HG02588 (cell line): Measurements from ENCODE around the gene CDH8.
"Not testable (repeated sequence)": the region's sequence is repeated elsewhere in the genome, so short reads cannot be mapped to it uniquely, and the experiment has no call there.

Experiments
- ATAC-seq: cut with Tn5 transposase; IDR thresholded peaks from one replicate; pipeline ENCODE4 v1.9.1; 2021; ENCODE audit warnings: mild to moderate bottlenecking, moderate library complexity; ENCODE audit not compliant: unreplicated experiment

CDH8 gene

DNA sequence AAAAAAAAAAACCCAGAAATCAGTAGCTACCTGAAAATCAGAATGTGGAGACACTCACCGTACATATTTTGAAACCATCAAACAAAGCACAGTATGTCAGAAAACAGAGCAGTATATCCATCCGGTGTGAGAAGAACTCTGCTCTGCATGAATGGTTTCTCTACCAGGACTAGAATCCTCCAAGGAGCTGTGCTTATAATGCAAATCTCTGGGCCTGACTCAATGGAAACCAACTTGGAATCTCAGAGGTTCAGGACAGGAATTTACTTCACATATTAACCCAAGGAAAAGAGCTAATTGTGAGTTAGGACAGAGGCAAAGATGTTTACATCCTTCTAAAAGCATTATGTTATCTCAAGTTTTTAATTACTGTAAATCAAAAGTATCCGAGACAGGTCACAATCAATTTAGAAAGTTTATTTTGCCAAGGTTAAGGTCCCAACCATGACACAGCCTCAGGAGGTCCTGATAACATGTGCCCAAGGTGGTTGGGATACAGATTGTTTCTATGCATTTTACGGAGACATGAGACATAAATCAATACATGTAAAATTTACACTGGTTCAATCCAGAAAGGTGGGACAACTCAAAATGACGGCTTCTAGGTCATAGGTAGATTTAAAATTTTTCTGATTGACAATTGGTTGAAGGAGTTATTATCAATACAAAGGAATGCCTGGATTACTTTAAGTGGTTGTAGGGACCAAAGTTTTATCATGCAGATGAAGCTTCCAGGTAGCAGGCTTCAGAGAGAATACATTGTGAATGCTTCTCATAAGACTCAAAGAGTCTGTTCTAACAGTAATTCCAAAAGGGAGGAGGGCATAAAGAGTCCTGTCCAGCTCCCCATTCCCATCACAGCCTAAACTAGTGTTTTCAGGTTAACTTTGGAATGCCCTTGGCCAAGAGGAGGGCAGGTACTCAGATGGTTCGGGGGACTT, 164.1 kb downstream of the CDH8 start:
- ATAC-seq, result no peak

DNA sequence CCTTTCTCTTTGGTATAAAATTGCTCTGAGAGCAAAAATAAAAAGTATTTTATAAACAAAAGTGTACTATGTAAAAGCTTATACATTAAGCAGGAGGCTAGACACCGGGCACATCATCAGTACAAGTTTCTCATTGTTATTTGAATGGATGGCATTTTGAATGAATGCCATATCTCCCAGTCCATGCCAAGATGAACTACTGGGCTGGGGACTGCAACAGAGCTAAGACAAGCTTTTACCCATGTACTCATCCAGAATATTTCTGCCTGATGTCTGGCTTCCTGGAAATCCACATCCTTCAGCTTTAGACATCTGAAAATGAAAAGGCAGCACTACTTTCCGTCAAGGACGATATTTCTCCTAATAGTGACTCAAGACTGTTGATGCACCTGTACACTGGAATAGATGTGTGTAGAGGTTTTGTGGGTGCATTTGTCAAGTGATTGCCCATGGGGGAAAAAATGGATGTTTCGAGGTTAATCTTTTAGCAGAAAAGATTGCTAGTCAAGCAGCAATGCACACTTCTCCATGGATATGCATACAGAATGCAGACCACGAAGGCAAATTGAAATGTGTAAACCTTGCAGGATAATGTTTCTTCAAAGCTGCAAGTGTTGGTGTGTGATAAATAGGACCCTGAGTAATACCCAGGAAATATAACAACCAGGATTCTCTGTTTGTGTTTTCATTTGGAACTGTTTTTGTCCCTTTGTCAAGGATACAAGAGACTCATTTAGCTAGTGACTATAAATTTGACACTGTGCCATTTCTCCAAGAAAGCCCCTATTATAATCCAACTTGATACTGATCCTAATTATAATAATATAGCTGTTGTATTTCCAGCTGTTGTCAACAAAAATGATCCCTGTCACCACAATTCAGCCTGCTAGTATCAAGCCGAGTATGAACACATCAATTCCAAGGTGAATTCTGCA, 173.8 kb downstream of the CDH8 start:
- no peak for ATAC-seq

DNA sequence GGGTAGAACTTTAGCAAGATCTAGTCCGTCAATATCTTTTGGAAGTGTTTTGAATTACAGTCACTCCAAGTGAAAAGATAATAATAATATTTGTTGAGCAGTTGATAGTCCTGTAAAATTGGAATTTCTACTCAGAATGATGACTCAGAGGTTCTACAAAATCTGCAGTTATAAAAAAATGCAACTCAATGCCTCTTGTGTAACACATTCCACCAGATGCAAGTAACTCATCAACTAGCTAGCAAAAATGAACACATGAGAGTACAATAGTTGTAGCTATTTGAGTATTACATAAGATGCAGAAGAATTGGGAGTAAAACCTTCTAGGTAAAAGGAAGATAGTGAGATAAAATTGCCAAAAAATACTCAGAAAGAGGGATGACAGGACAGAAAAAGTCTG, 177.2 kb downstream of the CDH8 start:
- ATAC-seq, result no peak

DNA sequence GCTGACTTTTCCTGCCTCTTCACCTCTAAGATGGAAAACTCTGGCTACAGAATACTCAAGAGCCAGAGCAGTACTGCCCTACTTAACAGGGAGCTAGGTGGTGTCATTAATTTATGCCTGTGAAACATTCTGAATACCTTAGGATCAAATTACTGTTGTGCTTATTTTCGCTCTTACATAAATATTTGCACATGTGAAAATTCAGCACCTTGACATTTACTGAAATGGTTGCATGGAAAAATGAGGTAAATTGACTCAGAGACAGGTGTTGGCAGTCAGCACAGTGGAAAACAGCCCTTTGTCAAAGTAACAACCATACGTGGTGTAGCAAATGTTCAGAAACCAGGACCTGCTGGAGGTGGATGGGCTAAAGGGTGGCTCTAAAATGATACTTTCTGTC, 193.6 kb downstream of the CDH8 start:
- ATAC-seq, result no peak

DNA sequence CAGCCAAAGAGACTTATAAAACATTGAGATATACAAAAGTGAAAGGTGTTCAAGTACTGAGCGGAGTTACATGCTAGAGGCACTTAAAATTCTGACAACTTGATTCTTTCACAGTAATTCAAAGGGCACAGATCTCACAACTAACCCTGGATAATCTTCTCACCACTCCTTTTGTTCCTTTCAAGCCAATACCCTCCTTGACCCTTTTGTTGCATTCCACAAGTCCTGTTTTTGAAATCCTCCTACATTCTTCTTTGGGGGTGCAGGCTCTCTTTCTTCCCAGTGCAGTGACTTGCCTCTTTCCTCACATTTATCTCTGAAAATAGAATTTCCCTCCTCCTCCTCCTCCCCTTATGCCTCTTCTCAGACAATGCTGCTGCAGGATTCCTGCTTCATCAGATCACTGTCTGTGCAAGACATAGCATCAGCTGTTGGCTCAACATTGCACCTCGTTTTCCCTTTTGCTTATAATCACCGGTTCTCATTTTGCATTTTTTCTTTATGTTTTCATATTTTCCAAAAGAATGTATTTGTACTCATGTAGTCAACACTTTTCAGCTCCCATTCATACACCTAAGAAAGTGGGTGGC, 199.3 kb downstream of the CDH8 start:
- no peak for ATAC-seq

DNA sequence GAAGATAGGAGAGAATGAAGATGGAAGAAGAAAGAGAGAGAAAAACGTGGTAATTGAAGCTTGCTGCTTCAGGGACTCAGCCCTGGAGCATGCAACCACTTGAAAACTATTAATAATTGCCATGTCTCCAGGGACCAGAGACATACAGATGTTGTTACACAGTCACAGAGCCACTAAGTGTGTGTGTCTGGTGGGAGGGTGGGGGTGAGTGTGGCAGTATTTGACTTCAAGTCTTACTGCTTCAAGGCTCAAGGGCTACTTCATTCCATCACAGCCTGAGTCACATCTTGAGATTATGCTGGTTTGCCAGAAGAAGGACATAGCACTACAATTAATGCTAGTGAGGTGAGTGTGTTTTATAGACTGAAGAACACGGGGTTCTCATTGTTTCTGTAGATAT, 202.2 kb downstream of the CDH8 start:
- ATAC-seq, result no peak

DNA sequence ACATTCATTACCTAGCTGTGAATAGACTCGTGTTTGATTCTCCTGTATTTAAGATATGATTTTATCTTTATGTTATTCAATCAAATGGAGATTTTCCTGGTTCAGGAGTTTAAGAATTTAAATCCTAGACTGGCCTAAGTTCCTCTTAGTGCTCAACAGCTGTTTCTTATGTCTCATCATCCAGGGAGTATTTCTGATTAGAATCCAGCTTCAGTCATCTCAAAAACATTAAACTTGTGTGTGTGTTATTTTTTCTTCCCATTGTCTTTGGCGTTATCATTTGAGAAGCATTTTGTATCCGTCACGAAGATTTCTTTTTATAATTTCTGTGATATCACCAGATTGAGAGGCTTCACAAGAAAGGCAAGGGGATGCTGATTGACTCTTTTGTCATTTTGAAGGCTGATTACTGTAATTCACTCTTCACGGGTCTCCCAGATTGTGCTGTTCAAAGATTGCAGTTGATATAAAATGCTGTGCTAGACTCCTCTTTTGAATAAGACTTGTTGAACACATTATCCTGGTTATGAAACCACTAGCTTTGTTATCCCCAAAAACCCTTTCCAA, 204.8 kb downstream of the CDH8 start:
- no peak for ATAC-seq

DNA sequence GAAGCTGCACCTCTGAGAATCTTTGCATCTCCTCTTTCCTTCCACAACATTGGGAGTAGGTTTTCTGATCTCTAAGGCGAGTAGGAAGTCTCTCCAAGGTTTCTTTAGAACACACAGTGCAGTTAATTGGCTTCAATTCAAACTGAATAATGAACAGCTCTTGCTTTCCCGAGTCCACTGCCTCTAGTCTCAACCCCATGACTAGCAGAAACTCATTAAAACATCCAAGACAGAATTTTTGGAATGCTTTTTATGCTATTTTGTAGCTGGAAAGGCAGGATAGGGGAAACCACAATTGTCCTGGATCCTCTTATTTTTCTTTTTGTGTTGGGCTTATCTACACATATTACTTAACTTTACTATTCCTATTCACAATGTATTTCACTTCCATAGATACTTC, 206.6 kb downstream of the CDH8 start:
- no peak for ATAC-seq

DNA sequence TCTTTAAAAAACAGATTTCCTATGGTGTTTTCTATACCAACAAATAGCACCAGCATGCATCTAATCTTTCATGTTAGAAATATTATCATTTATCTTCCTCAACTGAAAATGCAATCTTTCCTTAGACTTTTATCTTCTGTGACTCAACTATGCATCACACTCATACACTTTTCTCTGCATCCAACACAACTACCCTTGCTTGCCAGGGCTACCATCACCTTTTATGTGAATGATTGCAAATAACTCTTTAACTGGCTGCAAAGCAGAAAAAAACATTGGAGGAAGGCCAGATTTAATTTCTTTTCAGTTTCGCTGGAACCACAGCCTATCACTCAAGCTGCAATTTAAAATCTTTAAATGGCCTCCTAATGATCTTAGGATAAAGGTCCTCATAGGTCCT, 212.9 kb downstream of the CDH8 start:
- ATAC-seq, result no peak

DNA sequence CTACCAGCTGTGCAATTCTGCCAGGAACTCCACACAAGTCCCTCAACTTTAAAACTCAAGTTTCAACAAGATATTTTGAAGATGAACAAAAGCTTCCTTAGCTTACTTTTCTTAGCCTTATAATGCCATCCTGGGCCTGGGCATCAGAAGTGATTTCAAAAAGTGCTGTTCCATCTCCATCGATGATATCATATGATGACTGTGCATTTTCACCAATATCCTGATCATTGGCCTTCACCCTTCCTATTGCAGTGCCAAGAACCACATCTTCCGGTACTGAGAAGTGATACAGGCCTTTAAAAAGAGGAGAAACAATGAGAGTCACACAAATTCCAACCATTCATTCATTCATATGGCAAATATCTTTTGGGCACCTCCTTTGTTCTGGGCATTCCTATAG, 215.4 kb downstream of the CDH8 start:
- no peak for ATAC-seq

DNA sequence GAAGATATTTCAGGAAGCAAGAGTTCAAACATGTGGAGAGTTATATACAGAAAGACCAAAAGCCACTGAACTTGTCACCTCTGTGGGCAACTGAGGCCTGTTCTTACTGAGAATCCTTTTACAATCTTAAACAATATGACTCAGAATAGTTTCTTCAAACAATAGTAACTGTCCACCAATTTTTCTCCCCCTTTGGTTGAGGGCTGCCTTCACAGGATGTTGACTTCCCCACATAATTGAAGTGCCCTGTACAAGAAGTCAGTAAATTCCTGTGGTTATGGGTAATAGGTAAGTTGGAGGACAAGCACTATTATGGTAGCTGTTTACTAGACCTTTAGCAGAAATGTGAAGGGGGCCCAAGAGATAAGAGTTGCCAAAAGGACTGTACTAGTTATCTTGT, 215.8 kb downstream of the CDH8 start:
- ATAC-seq, result no peak

DNA sequence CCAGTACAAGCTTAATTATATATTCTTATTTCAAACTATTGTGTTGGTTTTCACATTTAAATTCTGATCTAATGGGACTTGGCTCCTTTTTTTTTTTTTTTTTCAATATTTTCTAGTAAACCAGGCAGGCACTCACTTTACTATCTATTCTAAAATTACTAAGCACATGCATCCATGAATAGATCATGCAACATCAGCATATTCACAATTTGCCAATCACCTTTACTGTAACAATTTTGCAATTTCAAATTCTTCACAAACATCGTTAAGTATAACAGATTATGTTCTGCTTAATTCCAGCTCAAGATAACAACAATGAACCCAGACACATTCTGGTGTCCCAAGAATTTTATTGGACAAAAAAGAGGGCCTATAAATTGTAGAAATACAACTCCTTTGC, 217.4 kb downstream of the CDH8 start:
- ATAC-seq, result no peak

DNA sequence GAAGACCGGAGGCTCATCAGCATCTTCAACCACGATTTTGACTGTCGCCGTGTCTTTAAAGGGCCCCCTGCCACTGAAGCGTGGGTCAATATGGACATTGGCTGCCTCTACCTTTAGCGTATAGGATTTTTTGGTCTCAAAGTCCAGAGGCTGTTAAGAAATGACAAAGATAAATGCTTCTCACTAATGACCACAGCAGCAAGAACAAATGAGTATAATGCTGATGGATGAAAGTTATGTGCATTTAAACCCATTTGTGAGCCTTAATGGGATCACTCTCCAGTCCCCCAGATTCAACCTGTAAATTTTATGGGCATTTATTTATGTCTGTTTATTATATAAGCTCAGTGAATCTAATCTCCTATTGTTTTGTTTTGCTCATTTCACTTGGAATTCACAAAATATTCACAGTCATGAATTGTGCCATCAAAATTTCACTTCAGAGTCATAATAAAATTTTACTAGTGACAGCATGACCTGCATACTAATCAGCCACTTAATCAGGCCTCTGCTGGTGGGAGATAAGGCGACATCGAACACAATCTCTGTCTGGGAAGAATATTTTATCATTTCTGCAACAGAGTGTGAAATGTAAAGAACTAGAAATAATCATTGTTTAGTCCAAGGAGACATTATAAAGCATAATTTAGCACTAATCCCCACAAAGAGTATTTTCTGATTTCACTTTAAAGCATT, 218.5 kb downstream of the CDH8 start:
- ATAC-seq, result no peak

DNA sequence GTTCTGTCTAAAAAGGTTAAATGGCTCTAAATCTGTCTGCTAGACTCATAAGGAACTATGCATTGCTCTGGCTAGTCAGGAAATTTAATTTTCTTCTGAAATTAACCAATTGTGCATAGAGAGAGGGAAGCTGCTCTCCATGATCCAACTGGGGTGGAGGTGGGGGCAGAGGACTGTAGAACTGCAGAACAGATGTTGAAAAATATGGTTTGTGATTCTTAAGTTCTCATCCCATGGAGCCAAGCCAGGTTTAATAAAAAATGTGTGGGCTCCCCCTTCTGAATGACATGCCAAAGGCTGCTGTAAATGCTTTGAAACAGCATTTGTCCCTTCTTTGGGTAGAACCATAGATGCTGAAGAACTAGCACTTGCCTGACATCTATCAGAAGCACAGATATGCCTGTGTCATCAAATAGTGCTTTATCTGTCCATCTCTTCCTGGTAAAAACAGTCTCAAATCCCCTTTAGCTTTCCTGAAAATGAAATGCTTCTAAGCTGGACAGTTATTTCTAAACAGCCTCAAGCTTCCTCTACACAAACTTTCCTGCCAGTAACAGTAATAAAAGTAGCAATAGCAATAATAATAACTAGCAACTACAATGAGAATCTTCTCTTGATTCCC, 221.4 kb downstream of the CDH8 start:
- ATAC-seq, result no peak

DNA sequence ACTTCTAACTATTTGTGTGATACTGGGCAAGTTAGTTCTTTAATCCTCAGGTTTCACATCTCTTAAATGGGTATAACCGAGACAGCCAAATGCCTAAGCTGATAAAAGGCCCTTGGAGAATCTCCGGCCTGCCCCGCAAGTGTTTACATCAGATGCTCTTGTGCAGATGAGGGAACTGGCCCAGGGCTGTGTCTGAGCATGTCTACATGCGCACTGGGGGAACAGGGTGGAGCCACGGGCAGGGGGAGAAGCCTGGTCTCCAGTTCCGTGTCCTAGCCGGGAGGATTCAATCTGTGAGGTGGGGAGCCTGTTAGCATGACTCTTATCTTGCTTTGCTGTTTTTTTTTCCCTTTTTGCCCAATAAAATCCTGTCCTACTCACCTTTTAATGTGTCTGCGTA, 222.9 kb downstream of the CDH8 start:
- ATAC-seq, result no peak

DNA sequence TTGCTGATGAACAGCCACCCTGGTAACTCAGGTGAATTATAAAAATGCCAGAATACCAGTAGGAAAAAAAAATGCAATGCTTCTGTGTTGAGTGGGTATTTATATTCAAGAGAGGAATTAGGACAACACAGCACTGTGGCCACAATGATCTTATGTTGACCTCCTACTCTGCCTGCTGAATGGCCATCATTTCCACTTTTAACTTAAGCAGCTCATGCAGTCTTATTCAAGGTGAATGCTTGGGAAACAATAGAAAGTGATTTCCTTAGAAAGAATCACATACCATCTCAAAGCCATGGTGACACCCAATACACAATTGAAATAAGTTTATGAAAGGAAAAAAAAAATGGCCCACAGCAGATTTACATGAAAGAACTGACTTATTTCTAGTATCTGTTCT, 224.0 kb downstream of the CDH8 start:
- ATAC-seq, result no peak

DNA sequence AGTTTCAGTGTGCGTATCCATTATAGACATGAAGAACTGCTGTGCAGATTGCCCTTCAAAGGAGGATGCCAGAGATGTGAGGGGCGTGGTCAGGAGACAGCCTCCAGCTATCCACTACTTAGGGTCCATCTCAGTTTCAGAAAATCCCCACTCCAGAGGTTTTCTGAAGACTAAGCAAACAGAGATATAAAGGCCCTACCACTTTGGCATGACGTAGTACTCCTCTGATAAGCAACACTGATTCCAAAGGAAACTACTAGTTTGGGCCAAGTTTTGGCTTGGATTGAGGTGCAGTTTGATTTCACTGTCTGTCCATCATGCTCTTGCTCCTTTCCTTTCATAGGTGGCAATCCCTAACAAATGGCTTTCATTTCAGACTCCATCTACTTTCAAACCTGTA, 228.7 kb downstream of the CDH8 start:
- no peak for ATAC-seq

DNA sequence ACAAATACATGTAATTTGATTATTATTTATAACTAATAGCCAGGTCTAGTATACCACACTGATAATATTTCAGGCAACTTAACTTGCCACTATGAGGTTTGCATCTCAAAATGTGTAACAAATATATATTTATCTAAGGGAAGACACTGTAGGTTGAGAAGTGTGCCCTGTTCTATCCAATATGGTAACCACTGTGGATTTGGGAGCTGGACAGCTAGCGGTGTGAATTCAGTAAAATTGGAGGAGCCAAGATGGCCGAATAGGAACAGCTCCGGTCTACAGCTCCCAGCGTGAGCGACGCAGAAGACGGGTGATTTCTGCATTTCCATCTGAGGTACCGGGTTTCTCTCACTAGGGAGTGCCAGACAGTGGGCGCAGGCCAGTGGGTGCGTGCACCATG, 235.0 kb downstream of the CDH8 start:
- ATAC-seq, result not testable (repeated sequence)

DNA sequence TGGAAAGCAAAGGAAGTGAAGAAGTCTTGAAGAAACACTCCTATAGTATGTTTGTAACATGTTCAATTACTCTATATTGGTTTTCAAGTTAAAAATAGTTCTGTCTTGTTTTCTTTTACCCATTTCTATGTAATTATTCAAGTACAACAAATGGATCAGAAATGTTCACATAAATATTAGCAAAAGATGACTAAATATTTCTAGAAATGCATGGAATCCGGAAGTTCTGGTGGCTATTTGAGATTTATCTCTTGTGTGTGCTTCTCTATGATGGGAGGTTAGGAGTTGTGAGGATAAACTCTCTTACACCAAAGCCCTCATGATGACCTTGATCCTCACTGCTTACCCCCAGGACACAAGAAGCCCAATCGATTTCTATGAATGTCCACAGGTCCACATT, 237.5 kb downstream of the CDH8 start:
- ATAC-seq, result no peak

DNA sequence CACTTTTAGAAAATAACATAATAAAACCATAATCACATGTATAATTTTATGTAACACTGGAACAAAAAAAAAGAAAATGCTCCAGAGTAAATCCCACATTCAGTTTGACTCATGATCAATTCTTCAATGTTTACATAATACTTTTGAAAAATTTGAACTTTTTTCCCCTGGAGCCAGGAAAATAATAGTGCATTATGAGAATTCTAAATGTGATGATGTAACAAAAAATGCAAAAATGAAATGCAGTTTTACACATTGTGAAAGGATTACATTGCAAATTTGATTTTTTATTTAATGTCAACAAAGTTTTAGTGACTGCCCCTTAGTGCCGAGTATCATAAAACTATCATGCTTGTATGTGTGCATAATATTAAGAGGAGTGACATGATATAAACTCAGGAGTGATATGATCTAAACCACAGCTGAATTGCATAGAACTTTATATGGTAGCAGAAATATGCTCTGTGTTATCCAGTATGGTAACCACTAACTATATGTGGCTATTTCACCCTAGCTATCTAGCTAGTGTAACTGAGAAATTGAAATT, 238.2 kb downstream of the CDH8 start:
- ATAC-seq, result no peak
